A172 (cell line): ENCODE measurements around the gene PUS7L. TPM values are rescaled to one million over a fixed set of nuclear protein-coding genes. Genes with fewer than 3 reads are reported as not detected.
A peak's percentile ranks its signal among the peaks of the same experiment; 100 is the strongest.
"Not testable (repeated sequence)": the region's sequence is repeated elsewhere in the genome, so short reads cannot be mapped to it uniquely, and the experiment has no call there.

ENCODE experiments used
- DNase-seq: peaks from one replicate; pipeline ENCODE4 v3.0.0-alpha.2; 2015; ENCODE audit warnings: low spot score
- total RNA-seq: library from RNA; depleted of rRNA; stranded (reverse); fragments of >200 nt; shearing (Covaris generic); gene quantifications from 2 replicates; pipeline ENCODE4 v1.2.3, GENCODE V29; 2014

PUS7L gene
- total RNA-seq, 1 experiment from 2014 or later: 24.7 TPM

DNA sequence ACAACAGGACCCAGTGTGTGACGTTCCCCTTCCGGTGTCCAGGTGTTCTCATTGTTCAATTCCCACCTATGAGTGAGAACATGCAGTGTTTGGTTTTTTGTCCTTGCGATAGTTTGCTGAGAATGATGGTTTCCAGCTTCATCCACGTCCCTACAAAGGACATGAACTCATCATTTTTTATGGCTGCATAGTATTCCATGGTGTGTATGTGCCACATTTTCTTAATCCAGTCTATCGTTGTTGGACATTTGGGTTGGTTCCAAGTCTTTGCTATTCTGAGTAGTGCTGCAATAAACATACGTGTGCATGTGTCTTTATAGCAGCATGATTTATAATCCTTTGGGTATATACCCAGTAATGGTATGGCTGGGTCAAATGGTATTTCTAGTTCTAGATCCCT, 7.2 kb downstream of the PUS7L start:
- not testable (repeated sequence) for DNase-seq

DNA sequence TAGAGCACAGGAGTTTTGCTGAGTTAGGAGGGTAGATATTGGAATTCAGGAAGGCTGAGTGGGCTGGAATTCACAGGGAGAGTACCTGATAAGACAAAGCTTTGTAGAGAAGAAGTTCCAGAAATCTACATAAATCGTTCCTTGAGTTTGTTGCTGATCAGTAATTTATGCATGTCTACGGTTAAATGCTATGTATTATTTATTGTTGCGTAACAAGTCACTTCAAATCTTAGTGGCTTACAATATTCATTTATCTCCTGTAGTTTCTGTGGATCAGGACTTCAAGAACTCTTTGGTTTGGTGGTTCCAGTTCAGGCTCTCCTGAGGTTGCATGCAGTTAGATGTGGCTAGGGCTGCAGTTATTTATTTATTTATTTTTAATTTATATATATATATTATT, 7.8 kb downstream of the PUS7L start:
- no peak for DNase-seq

DNA sequence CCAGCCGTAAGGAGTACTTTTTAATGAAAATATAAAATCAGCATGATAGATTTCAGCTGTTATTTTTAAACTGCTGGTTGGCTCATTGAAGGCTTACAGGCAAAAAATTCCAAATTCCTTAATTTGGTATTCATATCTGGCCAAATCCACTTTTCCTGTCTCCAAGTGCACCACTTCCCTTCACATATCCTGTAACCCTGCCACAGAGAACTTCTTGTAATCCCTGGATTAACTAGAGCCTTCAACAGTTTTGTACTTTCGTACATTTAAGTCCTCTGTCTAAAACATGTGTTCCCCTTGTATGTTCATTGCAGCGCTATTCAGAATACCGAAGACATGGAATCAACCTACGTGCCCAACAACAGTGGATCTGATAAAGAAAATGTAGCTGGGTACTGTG, 9.6 kb downstream of the PUS7L start:
- DNase-seq: no peak

DNA sequence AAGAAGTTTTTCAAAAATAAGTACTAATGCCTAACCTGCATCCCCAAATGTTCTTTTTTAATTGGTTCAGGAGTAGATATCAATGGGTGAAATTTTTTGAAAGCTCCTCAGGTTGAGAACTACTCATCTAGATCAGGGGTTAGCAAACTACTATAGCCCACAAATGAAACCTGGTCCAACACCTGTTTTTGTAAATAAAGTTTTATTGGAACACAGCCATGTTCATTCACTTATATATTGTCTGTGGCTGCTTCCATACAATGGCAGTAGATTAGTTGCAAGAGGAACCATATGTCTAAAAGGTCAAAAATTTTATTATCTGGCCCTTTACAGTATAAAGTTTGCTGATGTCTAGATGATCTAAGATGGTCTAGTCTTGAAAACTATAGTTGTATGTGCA, 13.8 kb downstream of the PUS7L start:
- no peak for DNase-seq

DNA sequence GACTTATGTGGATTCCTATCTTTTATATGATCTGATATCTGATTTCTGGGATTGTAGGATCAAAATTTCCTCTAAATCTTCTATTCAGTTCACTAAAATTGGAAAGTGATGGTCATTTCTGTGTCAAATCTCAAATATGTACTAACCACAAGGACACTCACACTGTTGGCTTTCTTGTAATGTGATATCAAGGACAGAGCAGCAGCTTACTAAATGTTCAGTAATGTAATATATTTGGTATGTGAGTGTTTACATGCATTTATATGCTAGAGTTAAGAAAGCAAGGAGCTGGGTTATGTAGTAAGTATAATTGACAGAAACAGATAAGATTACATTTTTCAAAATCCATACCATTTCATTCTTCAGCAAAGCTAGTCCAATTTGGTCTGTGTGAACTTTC, 16.5 kb downstream of the PUS7L start:
- DNase-seq: no peak

DNA sequence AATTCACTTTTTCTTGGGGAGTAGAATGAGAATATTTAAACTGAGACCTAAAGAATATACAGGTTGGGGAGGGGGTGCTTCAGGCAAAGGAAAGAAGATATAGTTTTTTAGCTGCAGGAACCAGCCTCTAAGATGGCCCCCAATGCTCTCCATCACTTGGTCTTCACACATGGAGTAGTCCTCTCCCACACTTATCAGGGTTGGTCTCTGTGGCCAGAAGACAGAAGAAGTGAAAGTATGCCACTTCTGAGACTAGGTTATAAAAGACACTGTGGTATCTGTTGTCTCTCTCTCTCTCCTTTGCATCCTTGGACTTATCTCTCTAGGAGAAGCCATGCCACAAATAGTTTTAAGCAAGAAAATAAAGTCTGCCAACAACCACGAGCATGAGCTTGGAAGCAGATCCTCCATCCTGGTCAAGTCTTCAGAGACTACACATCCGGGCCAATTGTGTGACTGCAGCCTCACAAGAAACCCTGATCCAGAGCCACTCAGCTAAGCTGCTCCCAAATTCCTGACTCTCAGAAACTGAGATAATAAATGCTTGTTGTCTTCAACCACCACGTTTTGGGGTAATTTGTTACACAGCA, 18.0 kb downstream of the PUS7L start:
- no peak for DNase-seq

DNA sequence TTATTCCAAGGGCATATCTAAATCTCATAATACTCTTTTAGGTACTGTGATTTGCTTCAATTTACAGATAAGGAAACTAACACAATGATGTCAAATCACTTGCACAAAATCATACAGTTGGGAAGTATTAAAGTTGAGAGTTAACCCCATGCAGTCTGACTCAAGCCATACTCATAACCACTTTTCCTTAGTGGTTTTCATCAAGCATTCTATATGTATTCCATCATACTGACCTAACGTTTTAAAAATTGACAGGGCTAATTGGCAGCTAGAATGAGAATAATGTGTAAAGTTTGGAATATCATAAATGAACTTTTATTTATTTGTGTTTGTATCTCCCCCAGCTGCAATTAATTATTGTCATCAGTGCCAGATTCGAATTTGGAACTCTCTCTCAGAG, 20.9 kb downstream of the PUS7L start:
- DNase-seq: peak; percentile 6

DNA sequence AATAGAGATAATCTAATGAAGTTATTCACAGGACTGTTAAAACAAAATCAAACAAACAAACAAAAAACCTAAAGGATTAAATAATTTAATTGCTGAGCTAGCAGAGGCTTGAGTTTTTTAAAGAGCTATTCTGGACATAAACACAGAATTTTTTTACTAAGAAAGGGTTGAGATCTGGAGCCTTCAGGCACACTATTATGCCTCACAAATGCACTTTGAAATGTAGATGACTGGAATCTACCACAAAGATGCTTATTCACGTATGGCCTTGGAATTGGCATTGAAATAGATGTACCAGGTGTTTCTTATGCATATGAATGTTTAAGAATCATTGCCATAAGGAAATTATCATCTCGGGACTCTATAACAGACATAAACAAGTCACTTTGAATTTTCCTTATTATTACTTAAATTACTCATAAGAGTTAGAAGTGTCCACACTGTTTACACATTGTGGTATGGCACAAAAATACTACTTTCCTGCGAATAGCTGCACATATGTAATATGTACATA, 21.6 kb downstream of the PUS7L start:
- DNase-seq: no peak

DNA sequence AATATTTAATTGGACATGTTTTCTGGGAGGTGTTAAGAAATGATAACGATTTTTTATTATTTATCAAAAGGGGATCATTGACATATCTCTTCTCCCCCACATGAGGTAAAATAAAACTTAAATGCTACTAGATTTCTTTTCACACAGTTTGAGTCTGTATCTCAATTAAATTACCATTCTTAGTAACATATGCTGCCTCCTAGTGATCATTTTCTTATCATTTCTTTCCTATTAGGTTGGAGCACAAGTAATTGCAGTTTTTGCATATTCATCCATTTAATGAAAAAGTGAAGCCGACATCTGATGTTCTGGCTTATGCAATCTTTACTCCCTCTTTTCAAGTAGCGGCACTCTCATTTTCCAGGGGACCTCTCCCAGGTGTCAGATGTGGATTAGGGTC, 24.9 kb downstream of the PUS7L start:
- no peak for DNase-seq

DNA sequence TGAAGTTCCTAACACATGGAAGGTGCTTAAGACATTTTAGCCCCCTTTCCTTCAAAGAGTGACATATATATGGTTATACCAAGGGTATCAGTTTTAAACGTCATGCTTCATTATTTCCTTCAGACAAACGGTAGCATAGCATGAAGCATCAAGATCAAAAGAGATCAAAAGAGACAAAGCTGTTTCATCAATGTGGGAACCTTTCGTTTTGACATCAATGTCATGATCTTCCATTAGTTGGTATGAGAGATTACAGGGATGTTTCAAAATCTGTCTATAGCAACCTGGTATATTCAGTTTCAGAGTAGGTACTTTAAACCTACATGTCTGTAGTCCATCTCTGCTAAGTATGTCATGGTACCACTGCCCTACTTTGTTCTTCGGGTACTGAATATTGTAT, 28.3 kb downstream of the PUS7L start:
- no peak for DNase-seq

DNA sequence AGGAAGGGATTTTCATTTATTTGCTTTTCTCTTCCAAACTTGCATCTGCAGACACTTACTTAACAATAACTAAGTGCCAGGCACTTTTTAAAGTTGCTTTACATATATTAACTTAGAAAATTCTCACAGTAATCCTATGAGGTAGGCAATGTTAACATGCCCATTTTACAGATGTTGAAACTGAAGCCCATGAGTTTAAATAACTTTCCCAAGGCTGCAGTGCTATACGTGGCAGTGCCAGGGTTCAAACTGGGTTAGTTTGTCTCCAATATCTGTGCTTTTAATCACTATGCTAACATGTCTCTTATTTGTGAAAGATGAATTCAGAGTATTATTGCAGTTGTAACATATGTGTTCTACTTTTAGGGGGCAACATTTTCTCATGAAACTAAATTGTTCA, 29.9 kb downstream of the PUS7L start:
- no peak for DNase-seq

DNA sequence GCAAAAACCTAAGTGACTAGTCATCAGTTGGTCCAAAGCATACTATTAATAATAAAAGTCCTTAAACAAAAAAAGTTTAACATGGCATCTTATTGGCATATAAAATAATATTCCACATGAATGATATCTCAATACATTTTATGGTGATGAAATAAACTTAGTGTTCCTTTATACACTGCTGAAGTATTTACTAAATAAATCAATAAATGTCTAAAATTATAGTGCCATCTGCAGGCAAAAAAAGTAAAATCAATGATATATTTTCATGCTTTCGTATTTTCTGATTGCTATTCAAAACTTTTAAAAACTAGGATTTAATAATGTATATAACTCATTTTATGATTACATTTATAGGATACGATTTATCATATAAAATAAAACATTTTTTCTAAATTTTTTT, 30.5 kb downstream of the PUS7L start:
- no peak for DNase-seq

DNA sequence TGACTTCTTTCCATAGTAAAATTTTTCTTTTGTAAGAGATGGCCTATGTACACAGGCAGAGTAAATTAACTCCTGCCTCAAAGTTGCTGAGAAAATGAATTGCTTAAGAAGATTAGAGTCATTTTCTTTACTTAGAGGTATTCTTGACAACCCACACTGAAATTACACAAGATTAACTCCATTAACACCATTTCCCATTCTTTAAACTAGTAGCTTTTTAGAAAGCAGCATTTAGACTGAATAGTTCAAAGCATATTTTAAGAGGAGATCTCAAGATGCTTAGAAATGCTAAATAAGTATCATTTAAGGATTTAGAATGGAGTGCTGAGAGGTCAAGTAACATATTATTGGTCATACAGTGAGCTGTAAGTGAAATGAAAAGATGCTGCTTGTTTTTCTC, 35.5 kb downstream of the PUS7L start:
- DNase-seq: no peak

DNA sequence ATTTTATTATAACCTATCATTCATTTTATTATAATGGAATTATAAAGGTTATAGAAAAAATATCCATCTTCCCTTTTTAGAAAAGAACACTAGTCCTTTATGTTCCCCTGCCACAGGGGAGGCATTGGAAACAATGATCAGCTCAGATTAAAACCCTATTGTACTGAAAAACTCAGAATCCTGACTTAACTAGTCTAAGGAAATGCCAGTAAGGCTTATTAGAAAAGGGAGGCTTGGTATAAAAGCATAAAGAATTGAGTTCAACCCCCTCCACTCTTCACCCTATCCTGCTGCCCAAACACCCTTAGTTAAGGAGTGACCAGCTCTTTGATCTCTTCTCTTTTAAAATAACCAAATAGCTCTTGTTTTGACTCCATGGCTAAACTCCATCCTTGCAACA, 36.0 kb downstream of the PUS7L start:
- DNase-seq: no peak

DNA sequence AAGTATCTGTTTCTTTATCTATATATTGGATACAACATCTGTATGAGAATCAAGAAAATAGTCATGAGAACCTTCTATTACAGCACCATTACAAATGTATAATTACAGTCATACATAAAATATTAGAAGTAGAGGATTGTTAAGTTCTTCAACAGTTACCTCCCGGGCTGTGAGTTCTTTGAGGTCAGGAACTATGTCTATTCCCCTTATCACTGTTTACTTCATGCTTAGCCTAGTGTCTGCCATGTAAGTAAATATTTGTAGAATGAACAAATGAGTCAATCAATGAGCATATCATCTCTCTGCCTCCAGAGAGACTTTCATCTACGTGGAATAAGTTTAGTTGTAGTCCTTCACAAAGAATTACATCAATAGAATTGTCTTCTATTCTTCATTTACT, 47.2 kb downstream of the PUS7L start:
- DNase-seq: no peak

DNA sequence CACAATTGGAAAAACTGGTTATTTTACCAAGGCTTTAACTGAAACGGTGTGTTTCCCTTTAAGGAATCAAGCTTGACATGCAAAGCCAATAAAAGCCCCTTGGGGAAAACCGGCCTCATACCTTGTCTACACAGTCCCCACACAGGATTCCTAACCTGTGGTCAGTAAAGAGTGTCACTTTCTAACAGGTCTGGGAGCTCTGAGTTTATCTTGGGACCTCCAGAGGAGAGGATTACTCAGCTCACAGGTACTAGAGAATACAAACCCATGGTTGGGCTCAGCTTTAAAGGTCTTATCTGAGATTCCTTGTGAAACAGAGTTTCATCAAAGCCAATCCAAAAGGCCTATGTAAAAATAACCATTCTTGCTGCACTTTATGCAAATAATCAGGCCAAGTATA, 54.8 kb downstream of the PUS7L start:
- not testable (repeated sequence) for DNase-seq

DNA sequence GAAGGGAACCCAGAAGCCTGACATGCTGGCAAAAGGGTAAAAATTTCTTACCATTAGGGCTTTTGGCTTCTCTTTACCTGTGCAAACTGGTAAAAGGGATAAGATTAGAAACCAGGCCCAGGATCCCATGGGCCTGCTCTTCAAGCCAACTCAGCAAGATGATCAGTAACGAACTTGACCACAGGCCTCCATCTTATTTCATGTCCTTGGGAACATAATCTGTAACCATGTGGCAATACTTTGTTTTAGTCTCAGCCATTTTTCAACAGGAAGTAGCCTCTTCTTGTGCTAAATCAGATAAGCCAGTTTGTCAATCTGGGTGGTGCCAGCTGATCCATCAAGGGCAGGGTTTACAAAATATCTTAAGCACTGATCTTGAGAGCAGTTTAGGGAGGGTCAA, 57.4 kb downstream of the PUS7L start:
- not testable (repeated sequence) for DNase-seq

DNA sequence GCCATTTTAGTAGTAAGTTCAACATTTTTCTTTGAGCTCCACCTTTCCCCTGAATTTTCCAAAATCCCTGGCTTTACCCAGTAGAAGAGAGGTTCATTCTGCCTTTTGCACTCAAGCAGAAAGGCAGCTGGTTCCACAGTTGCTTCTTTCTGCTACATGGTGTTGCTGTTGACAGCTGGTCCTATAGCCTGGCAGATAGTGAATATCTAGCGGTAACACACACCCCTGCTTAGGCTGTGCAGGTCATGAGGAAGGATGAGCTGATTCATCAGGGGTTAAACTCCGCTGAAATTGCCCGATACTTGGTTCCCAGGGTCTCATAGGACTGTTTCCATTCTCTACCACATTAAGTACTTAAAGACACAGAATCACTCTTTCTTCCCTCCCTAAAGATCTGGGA, 62.4 kb downstream of the PUS7L start:
- no peak for DNase-seq

DNA sequence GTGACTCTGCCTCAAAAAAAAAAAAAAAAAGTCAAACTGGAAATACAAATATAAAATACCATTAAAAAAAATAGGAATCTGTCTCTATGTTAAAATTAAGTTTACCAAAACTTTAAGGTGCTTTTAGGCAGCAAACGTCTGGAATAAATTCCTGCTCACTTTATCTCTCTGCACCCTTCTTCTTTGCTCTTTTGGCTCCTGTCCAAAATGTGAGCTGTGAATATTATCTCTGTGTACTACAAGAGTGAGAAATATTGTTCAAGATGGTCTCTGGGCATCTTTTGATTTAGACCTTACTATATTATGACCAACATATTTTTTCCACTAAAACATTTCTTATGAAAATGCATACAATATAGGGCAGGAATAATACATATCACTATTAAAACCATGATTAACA, 63.7 kb downstream of the PUS7L start:
- DNase-seq: no peak

DNA sequence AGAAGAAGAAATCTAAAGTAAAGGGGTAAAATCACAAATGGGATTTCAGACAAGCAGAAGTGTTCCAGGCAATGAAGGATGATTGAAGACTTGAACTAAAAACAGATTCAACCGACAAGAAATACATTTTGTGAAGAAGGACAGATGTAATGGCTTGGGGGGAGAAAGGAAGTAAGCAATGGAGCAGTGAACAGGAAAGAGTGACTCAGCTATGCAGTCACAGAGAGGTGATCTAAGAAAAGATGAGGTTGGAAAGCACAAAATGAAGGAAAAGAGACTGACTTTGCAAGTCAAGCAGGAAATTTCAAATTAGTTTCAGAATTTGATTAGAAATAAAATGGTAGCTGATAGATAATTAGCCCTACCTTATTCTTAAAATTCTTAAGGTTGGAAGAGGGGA, 66.5 kb downstream of the PUS7L start:
- peak; percentile 56 for DNase-seq

DNA sequence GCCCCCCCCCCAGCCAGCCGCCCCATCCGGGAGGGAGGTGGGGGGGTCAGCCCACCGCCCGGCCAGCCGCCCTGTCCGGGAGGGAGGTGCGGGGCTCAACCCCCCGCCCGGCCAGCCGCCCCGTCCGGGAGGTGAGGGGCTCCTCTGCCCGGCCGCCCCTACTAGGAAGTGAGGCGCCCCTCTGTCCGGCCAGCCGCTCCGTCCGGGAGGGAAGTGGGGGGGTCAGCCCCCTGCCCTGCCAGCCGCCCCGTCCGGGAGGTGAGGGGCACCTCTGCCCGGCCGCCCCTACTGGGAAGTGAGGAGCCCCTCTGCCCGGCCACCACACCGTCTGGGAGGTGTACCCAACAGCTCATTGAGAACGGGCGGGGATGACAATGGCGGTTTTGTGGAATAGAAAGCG, 73.1 kb downstream of the PUS7L start:
- not testable (repeated sequence) for DNase-seq

DNA sequence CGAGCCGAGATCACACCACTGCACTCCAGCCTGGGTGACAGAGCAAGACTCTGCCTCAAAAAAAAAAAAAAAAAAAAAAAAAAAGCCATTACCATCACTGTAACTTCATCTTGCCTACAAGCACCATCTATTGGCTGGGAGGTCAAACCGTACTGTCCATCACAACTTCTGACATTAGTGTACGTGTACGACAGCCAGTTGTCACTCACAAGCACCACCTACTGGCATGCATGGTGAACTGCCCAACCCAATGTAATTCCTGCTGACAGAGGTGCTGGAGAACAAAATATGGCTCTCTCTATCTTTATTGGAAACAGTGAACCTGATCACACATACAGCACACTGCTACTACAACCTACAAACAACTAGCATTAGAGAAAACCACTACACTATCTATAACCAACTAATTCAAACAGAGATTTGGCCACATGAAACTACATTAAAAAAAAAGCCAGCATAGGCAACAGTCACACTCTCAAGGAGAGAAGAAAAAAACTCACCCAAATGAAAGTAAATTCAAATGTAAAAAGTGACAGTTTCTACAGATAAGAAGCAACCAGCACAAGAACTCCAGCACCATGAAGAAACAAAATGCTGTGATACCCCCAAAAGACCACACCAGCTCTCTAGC, 82.3 kb downstream of the PUS7L start:
- DNase-seq: peak; percentile 19

DNA sequence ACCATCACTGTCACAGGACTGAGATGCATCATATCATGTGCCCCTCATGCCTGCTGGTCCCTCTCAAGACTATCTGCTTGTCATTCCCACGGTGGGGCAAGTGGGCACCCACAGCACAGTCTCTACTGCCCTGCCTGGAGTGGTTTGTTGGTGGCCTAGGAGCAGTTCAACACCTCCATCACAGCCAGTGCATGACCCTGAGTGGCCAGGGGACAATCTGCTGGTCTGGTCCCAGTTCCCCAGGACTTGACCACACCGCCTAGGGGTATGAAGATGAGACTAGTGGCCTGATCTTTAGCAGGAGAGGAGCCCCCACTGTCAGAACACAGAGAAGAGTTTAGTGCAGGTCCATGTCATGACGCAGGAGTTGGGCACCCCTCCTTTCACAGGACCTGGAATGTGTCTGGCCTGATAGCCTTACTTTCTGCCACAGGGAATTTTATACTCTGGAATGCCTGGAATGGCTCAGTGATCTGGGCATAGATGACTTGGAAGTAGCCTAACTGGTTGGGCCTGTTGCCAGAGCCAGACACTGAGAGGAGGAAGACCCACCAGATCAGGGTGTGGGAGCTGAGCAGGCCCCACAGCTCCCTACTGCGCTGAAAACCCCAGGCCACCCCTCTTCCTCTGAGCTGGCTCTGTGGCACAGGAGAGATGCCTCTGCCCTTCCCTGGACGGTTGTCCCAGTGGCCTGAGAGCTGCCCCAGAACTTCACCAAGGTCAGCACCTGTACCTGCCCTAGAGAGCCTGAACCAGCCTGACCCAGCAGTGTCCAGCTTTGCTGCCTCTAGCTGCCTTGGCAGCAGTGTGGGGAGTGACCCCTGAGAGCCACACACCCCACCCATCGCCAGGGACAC, 83.3 kb downstream of the PUS7L start:
- no peak for DNase-seq
